Endothelial cell of umbilical vein (primary cell): ENCODE data around the gene CD200R1L.

Experiments
- CTCF ChIP-seq, 2 donors: IDR thresholded peaks; 1 replicate in 1 of 2; 2 replicates in 1 of 2; pipeline ENCODE4 v1.5.1; 2011; ENCODE audit warnings: low read length in 2 of 2, mild to moderate bottlenecking in 2 of 2, moderate library complexity in 2 of 2, control low read depth in 1 of 2, inconsistent platforms in 1 of 2, low read depth in 1 of 2; ENCODE audit not compliant: insufficient read depth in 1 of 2; ENCODE audit errors: extremely low read depth in 1 of 2
- EZH2 ChIP-seq: IDR thresholded peaks from 2 replicates; pipeline ENCODE4 v1.6.1; 2012; ENCODE audit warnings: borderline replicate concordance, low read depth, mild to moderate bottlenecking, moderate library complexity, low read length, inconsistent platforms; ENCODE audit not compliant: severe bottlenecking
- JUN ChIP-seq: IDR thresholded peaks from 2 replicates; pipeline ENCODE4 v1.6.1; 2011; ENCODE audit warnings: borderline replicate concordance, low read depth; ENCODE audit not compliant: insufficient read length, insufficient read depth
- MYC ChIP-seq: IDR thresholded peaks from one replicate; pipeline ENCODE4 v1.6.1; 2011; ENCODE audit warnings: mild to moderate bottlenecking, low read depth, low read length
- POLR2A ChIP-seq: IDR thresholded peaks from 2 replicates; pipeline ENCODE4 v1.6.1; 2012; ENCODE audit warnings: low read depth, mild to moderate bottlenecking, control low read depth, low read length
- POLR2AphosphoS5 ChIP-seq: IDR thresholded peaks from 2 replicates; pipeline ENCODE4 v1.6.1; 2012; ENCODE audit warnings: low read depth, mild to moderate bottlenecking, control low read depth, low read length, moderate library complexity; ENCODE audit not compliant: insufficient read depth
- TF ChIP-seq, protein P1 (sequence below): IDR thresholded peaks from 2 replicates; pipeline ENCODE4 v1.6.1; 2011; ENCODE audit not compliant: insufficient read depth, insufficient read length

GRCh38 chr3:112855883-112856282 is 9.2 kb upstream of the CD200R1L start:
- TF ChIP-seq CTCF (IDR thresholded peaks at IDR 0.05; ENCODE audit: extremely low read depth in 1 of 2, insufficient read depth in 1 of 2, low read depth in 1 of 2, low read length in 2 of 2) = no peak
- TF ChIP-seq, protein P1, sequence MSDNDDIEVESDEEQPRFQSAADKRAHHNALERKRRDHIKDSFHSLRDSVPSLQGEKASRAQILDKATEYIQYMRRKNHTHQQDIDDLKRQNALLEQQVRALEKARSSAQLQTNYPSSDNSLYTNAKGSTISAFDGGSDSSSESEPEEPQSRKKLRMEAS = no peak
- TF ChIP-seq EZH2 = no peak
- no peak for TF ChIP-seq POLR2A
- TF ChIP-seq POLR2AphosphoS5 = no peak
- TF ChIP-seq MYC = no peak
- no peak for TF ChIP-seq JUN
